Activated B cell treated with CpG ODN at 0.5 μM for 24 hours (primary cell): Measurements from ENCODE around the gene SUFU. TPM values are rescaled to one million over a fixed set of nuclear protein-coding genes. Genes with fewer than 3 reads are reported as not detected.

Experiments used
- ATAC-seq: fragments of 200-7000 bp; cut with Tn5 transposase; one replicate; pipeline ENCODE4 v1.10.0; 2021; ENCODE audit warnings: low read depth, mild to moderate bottlenecking, moderate library complexity
- CTCF ChIA-PET: fragments of 350-600 bp; sonication (Branson Sonifier 250); formaldehyde crosslinking; loops from one replicate; lab custom pipeline; 2021; ENCODE audit warnings: antibody characterized with exemption; lab: Charles Lee
- POLR2A ChIA-PET: fragments of 350-600 bp; sonication (Branson Sonifier 250); formaldehyde crosslinking; loops from one replicate; lab custom pipeline; 2021; ENCODE audit warnings: antibody characterized with exemption; lab: Charles Lee
- DNase-seq: peaks from one replicate; pipeline ENCODE4 v3.0.0; 2022
- H3K27ac Mint-ChIP-seq: one replicate; pipeline ENCODE4 v1.8.0; 2020; ENCODE audit warnings: mixed read lengths
- H3K27me3 Mint-ChIP-seq: one replicate; pipeline ENCODE4 v1.8.0; 2021; ENCODE audit warnings: mixed read lengths
- H3K36me3 Mint-ChIP-seq: one replicate; pipeline ENCODE4 v1.8.0; 2021; ENCODE audit warnings: low read depth, mixed read lengths
- H3K4me1 Mint-ChIP-seq: one replicate; pipeline ENCODE4 v1.8.0; 2021; ENCODE audit warnings: mixed read lengths
- H3K4me3 Mint-ChIP-seq: one replicate; pipeline ENCODE4 v1.8.0; 2020; ENCODE audit warnings: mild to moderate bottlenecking, mixed read lengths
- H3K9me3 Mint-ChIP-seq: one replicate; pipeline ENCODE4 v1.8.0; 2020; ENCODE audit warnings: mixed read lengths
- intact Hi-C: fragments of 100-400 bp; cut with micrococcal nuclease; formaldehyde crosslinking; loops from one replicate; pipeline ENCODE4 v1.15.1; 2024
- total RNA-seq: library from RNA; stranded (reverse); gene quantifications from 2 replicates; pipeline ENCODE4 v1.2.3, GENCODE V29; 2022
- TF ChIP-seq, protein P1 (sequence below): fragments of 200-600 bp; IDR thresholded peaks from one replicate; pipeline ENCODE4 v1.8.0; 2022; ENCODE audit warnings: antibody characterized with exemption, mild to moderate bottlenecking

The SUFU gene
- total RNA-seq, 1 donor from 2014 or later, result 7.4 TPM

DNA sequence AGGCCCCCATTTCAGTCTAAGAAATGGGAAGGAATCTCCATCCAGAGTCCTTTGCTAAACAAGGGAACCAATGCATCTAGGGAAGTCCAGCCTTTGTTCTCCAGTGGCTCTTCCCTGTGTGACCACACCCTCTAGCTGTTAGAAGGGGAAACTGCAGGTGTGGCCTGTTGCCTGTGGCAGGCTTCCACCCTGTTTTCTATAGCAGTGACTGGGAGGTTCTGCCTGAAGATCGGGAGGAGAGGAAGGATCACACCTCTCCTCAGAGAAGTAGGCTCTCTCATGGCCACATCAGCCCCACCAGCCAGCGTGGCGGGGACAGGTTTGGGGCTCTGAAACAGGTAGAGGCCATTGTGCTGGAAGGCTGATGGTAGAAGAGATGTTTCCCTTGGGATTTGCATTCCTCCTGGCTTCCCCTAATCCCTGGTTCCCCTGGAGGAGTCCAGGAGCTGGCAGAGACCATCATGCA, 92.8 kb downstream of the SUFU start:
- Mint-ChIP-seq H3K36me3 (peaks cover 43% of the 10 kb centered on the region), H3K27me3 (no peaks in the 10 kb centered on the region), H3K4me3 (no peak overlapping the region), H3K27ac (no peak overlapping the region), H3K4me1 (no peaks in the 10 kb centered on the region), H3K9me3 (no peaks in the 10 kb centered on the region)
- DNase-seq, result no peak
- ChIA-PET CTCF (interaction anchor here (1.1 to 5.0 kb wide), 4 partner anchors 13 to 427 kb away, joined by 3 to 21 read pairs (median 10); partner anchors contain the start of gene ACTR1A), POLR2A (no interaction called here)
- intact Hi-C loops, result loop anchor here (1.0 kb wide), 2 partner anchors 48 to 366 kb away; partner anchors contain the start of gene TRIM8
- peak; percentile 61 for ATAC-seq
- TF ChIP-seq, protein P1, sequence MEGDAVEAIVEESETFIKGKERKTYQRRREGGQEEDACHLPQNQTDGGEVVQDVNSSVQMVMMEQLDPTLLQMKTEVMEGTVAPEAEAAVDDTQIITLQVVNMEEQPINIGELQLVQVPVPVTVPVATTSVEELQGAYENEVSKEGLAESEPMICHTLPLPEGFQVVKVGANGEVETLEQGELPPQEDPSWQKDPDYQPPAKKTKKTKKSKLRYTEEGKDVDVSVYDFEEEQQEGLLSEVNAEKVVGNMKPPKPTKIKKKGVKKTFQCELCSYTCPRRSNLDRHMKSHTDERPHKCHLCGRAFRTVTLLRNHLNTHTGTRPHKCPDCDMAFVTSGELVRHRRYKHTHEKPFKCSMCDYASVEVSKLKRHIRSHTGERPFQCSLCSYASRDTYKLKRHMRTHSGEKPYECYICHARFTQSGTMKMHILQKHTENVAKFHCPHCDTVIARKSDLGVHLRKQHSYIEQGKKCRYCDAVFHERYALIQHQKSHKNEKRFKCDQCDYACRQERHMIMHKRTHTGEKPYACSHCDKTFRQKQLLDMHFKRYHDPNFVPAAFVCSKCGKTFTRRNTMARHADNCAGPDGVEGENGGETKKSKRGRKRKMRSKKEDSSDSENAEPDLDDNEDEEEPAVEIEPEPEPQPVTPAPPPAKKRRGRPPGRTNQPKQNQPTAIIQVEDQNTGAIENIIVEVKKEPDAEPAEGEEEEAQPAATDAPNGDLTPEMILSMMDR, result no peak

- intact Hi-C loops, result no loop called here
- CTCF ChIA-PET, result interaction anchor here (1.0 to 5.0 kb wide), 4 partner anchors 14 to 428 kb away, joined by 3 to 21 read pairs (median 10); no protein-coding TSS in a partner anchor
- ATAC-seq (no peak), DNase-seq (no peak)
- Mint-ChIP-seq H3K27me3 (no peaks in the 10 kb centered on the region), H3K4me1 (no peaks in the 10 kb centered on the region), H3K4me3 (no peak overlapping the region), H3K36me3 (peaks cover 43% of the 10 kb centered on the region), H3K27ac (no peak overlapping the region), H3K9me3 (no peaks in the 10 kb centered on the region)
- TF ChIP-seq, protein P1, result no peak
- POLR2A ChIA-PET, result no interaction called here
Observed at GRCh38 chr10:102597131-102597991, 93.6 kb downstream of the SUFU start.

GRCh38 chr10:102598243-102598642, 94.5 kb downstream of the SUFU start:
- CTCF ChIA-PET, result interaction anchor here (1.0 kb wide), 1 partner anchor 369 kb away, joined by 3 read pairs; no protein-coding TSS in a partner anchor
- intact Hi-C loops, result no loop called here
- Mint-ChIP-seq H3K4me3 (no peak overlapping the region), H3K27ac (no peak overlapping the region), H3K36me3 (peaks cover 48% of the 10 kb centered on the region), H3K27me3 (no peaks in the 10 kb centered on the region), H3K4me1 (no peaks in the 10 kb centered on the region), H3K9me3 (no peaks in the 10 kb centered on the region)
- POLR2A ChIA-PET, result no interaction called here
- TF ChIP-seq, protein P1, result no peak
- no peak for ATAC-seq
- no peak for DNase-seq

DNA sequence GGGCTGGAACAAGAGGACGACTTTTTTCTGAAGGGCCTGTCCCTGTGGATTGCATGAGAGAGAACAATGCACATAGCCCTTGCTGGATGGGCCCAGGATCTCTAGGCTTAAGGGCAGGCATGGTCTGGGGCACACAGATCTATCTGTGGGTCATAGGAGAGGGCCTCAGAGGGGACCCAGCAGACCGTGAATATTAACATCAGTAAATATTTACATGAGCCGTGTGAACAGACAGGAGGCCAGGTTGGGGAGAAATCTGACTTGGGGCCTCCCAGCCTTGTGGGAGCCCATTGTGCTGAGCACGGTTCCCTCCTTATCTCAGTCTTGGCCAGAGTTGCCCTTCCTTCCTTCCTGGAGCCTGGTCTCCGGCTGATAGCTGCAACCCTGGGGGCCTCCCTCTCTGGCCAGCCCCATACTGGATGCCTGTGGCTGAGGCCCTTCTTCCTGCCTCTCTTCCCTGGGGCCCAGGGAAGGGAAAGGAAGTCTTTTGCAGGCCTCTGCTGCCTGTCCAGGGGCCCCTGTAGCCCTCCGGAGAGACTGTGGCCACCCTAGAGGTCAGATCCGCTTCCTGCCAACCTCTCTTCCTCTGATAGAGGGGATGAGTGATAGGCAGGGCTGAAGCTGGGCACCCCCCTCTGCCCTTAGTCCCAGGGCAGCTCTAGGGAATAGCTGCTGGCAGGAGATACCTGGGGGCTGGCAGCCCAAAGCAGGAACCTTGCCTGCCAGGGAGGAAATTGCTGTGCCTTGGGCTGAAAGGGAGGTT, 96.0 kb downstream of the SUFU start:
- ChIA-PET POLR2A (no interaction called here), CTCF (no interaction called here)
- no peaks in the 10 kb centered on the region for H3K27me3 Mint-ChIP-seq
- peaks cover 53% of the 10 kb centered on the region for H3K36me3 Mint-ChIP-seq
- intact Hi-C loops, result no loop called here
- no peak overlapping the region for H3K4me3 Mint-ChIP-seq
- H3K9me3 Mint-ChIP-seq, result no peaks in the 10 kb centered on the region
- DNase-seq, result no peak
- H3K27ac Mint-ChIP-seq, result no peak overlapping the region
- H3K4me1 Mint-ChIP-seq, result no peaks in the 10 kb centered on the region
- TF ChIP-seq, protein P1, result no peak
- no peak for ATAC-seq

GRCh38 chr10:102600816-102601215, 97.0 kb downstream of the SUFU start:
- Mint-ChIP-seq H3K27ac (no peak overlapping the region), H3K27me3 (no peaks in the 10 kb centered on the region), H3K9me3 (no peaks in the 10 kb centered on the region), H3K4me1 (no peaks in the 10 kb centered on the region), H3K4me3 (no peak overlapping the region), H3K36me3 (peaks cover 48% of the 10 kb centered on the region)
- CTCF ChIA-PET, result no interaction called here
- DNase-seq (no peak), ATAC-seq (no peak)
- intact Hi-C loops, result no loop called here
- POLR2A ChIA-PET, result no interaction called here
- TF ChIP-seq, protein P1, result no peak
